Right lobe of liver (tissue), 4 donors: ENCODE data around the gene OR2F1.

Source experiments
- CTCF ChIP-seq, 4 donors: fragments of 200-600 bp in 3 of 4; fragments of 450-650 bp in 1 of 4; IDR thresholded peaks; one replicate each; pipeline versions ENCODE4 v1.5.1 to v1.8.0; 2016 to 2022; ENCODE audit warnings: antibody characterized with exemption in 4 of 4, mild to moderate bottlenecking in 2 of 4
- POLR2A ChIP-seq: fragments of 450-650 bp; IDR thresholded peaks from one replicate; pipeline ENCODE4 v1.6.1; 2017; ENCODE audit warnings: antibody characterized with exemption, mild to moderate bottlenecking
- donor health status: DM: no; HTN: no; CAD: no.
- donor health status: DM: no; HTN: no; CAD: no.
- donor health status: DM: no; HTN: yes; CAD: no.

- TF ChIP-seq POLR2A (no peak), CTCF (IDR thresholded peaks at IDR 0.05) (no peak)
Measured at GRCh38 chr7:144006692-144007042, 52.0 kb downstream of the OR2F1 start.
